GM20000 (cell line): ENCODE data around the gene GLIPR2.
"Not testable (repeated sequence)": the region's sequence is repeated elsewhere in the genome, so short reads cannot be mapped to it uniquely, and the experiment has no call there.

ENCODE experiments used
- DNase-seq: peaks from one replicate; pipeline ENCODE4 v3.0.0; 2012; ENCODE audit warnings: low spot score
- CTCF ChIP-seq: IDR thresholded peaks from 2 replicates; pipeline ENCODE4 v1.5.1; 2012; ENCODE audit warnings: mild to moderate bottlenecking, control low read depth; ENCODE audit errors: extremely low read depth, missing control alignments

Gene GLIPR2

GRCh38 chr9:36136272-36136893 lies at the start of gene GLIPR2:
Gene GLIPR2, plus strand, starts transcription at chr9:36136733. Its CDS starts 46 bp downstream, at chr9:36136779.
- TF ChIP-seq CTCF = no peak
- DNase-seq = peak; percentile 98

DNA sequence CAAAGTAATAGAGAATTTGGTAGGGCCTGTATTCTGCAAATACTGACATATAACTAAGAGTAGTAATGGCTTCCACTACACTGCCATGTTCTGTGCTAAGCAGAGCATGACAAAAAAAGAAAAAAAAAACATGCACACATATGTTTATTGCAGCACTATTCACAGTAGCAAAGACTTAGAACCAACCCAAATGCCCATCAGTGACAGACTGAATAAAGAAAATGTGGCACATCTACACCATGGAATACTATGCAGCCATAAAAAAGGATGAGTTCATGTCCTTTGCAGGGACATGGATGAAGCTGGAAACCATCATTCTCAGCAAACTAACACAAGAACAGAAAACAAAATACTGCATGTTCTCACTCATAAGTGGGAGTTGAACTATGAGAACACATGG lies 49.5 kb upstream of the GLIPR2 start:
- DNase-seq = not testable (repeated sequence)

DNA sequence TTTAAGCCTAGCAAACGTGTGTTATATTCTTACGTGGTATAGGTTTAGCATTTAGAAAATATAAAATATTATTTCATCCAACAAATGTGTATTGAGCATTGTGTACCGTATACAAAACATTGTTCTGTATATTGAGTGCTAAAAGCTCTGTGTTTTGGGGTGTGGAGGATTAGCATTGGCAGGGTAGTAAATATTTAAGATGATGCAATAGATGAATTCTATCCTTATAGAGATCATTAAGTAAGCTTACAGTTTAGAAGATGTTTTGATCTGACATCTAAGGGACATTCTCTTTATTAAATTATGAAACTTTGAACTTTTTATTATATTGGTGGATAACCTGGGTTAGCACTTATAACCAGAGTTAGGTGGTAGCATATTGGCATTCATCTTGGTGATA lies 48.5 kb upstream of the GLIPR2 start:
- no peak for DNase-seq
- TF ChIP-seq CTCF = no peak

DNA sequence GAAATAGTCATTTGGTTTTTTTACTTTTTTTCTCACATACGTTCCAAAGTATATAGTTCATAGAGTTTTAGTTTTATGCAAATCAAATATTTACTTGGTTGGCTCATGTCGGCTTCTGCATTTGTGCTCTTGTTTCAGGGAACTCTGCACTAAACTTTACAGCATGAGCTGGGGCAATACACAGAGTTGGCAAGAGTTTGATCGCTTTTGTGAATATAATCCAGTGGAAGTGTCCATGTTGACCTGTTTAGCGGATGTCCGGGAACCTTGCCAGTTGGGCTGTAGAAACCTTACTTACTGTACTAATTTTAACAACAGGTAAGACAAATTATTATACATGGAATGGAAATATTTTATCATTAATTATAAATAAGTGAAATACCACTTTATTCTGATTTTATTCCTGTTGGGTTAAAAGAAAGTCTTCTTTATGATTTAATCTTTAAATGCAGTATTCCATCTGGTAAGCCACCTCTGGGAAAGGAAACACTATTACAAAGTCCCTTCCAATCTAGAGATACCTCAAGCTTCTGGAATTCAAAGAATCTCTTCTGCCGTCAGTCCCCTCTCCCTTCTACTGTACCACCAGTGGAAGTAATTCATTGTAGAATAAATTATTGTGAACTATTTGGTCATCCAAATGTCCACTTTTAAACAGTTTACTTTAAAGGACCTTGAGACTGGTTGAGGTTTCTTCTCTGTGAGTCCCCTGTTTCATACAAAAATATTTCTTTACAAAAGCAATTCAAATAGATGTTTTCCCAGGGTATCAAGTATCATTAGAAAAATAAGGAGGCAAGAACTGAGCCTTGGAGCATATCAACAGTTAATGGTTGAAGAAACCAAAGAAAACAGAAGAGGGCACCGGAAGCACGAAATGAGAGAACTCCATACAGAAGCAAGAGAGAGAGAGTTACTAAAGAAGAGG lies 45.2 kb upstream of the GLIPR2 start:
- TF ChIP-seq CTCF = no peak
- no peak for DNase-seq

- TF ChIP-seq CTCF = no peak
- DNase-seq = no peak
Measured at GRCh38 chr9:36092014-36092413, 44.5 kb upstream of the GLIPR2 start.

- no peak for TF ChIP-seq CTCF
- DNase-seq = peak; percentile 71
Measured at GRCh38 chr9:36092509-36093215, 43.9 kb upstream of the GLIPR2 start.

DNA sequence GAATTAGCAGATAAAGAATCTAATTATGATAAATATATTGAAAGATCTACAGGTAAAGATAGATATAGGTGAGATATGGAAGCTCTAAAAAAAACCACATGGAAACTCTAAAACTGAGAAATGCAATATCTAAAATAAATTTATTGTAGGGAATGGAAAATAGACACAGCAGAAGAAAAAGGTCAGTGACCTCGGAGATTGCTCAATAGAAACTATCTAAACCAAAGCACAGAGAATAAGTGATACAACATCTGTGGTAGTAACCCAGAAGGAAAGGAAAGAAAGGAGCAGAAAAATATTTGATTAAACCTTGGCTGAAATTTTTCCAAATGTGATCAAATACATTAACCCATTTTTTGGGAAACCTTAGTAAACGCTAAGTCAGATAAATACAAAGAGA lies 43.1 kb upstream of the GLIPR2 start:
- TF ChIP-seq CTCF = no peak
- no peak for DNase-seq
